ENCODE results near the gene MYBBP1A. TPM values are rescaled to one million over a fixed set of nuclear protein-coding genes. Genes with fewer than 3 reads are reported as not detected.

Gene MYBBP1A
- total and polyA plus RNA-seq, 2 of the 8 experiments (the other 6 are each of a cell fraction or from before 2014, with no cell fraction given) = 46.8 to 151 TPM

DNA sequence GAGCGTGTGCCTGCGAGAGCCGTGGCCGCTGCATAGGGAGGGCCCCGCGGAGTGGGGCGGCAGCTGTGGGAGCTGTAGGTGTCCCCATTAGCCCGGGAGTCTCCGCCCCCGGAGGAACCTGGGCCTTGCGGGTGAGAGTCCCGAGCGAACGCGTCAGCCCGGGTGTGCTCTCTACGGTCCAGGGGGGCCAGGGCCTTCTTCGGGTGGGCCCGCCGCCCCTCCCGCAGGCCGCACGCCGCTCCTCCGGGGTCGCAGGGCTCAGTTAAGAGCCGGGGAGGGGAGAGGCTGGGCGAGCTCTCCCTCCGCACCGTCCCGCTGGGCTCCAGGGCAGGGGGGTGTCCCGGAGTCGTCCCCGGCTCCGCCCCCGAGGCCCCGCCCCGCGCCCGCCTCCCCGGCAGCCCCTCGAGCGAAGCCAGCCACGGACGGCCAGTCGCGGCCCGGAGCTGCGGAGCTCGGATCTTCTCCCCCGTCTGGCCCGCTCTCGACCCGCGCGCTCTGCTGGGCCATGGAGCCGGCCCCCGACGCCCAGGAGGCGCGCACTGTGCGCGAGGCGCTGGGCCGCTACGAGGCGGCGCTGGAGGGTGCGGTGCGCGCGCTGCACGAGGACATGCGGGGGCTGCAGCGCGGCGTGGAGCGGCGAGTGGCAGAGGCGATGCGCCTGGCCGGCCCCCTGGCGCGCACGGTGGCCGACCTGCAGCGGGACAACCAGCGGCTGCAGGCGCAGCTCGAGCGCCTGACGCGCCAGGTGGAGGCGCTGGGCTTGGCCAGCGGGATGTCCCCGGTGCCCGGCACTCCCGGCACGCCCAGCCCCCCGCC is 29.1 kb upstream of the MYBBP1A start, which contains the start of gene SMTNL2 (continued):
- TF ChIP-seq RNF2 (IDR thresholded peaks at IDR 0.05; ENCODE audit: borderline replicate concordance, low read depth, low read length, missing control alignments, poor library complexity, severe bottlenecking) (peak; percentile 23), EZH2 (IDR thresholded peaks at IDR 0.05; ENCODE audit: low read depth, low read length, severe bottlenecking) (no peak), KDM1A (IDR thresholded peaks at IDR 0.05; ENCODE audit: borderline replicate concordance, low read length) (no peak)
